AG04449 (cell line): Measurements from ENCODE around the gene BORCS8.

Source experiments
- CTCF ChIA-PET: fragments of 350-600 bp; formaldehyde crosslinking; extraction: SDS; loops from one replicate; lab custom pipeline; 2021; ENCODE audit warnings: antibody characterized with exemption; lab: Yijun Ruan, JAX
- POLR2A ChIA-PET: fragments of 400-600, 350-600 bp; formaldehyde crosslinking; extraction: SDS; loops from one replicate; lab custom pipeline; 2020; ENCODE audit warnings: antibody characterized with exemption, inconsistent platforms; lab: Yijun Ruan, JAX
- DNase-seq: peaks from one replicate; pipeline ENCODE4 v3.0.0-alpha.2; 2010; ENCODE audit warnings: low read depth, low spot score
- H3K4me3 ChIP-seq: 2 replicates; pipeline ENCODE4 v1.5.1; 2011; ENCODE audit warnings: low read depth, mild to moderate bottlenecking, control low read depth, low read length
- TF ChIP-seq, protein P1 (sequence below): IDR thresholded peaks from one replicate; pipeline ENCODE4 v1.5.1; 2011; ENCODE audit warnings: mild to moderate bottlenecking, moderate library complexity, low read length, control low read depth, inconsistent platforms; ENCODE audit not compliant: insufficient read depth; ENCODE audit errors: missing control alignments

The BORCS8 gene

DNA sequence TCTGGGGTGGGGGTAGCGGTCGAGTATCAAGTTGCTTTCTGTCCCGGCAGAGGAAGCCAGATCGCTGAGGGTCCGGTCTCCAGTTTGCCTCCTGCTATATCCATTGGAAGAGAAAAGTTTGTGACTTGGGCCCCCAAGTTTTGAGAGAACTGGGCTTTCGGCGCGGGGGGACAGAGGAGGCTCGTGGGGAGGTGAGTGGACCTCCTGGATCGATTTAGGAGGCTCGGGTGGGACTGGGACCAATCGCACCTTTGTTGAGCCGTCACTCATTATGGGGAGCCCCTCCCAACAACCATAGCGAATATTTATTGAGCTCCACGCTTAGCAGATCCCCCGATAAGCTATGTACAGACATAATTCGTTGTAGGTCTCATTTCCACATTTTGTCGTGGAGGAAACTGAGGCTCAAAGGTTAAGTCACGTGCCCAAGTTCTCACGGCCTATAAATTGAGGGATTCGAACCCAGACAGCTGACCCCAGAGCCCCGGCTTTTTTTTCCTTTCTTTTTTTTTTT is 1.0 kb upstream of the BORCS8 start:
- TF ChIP-seq, protein P1, sequence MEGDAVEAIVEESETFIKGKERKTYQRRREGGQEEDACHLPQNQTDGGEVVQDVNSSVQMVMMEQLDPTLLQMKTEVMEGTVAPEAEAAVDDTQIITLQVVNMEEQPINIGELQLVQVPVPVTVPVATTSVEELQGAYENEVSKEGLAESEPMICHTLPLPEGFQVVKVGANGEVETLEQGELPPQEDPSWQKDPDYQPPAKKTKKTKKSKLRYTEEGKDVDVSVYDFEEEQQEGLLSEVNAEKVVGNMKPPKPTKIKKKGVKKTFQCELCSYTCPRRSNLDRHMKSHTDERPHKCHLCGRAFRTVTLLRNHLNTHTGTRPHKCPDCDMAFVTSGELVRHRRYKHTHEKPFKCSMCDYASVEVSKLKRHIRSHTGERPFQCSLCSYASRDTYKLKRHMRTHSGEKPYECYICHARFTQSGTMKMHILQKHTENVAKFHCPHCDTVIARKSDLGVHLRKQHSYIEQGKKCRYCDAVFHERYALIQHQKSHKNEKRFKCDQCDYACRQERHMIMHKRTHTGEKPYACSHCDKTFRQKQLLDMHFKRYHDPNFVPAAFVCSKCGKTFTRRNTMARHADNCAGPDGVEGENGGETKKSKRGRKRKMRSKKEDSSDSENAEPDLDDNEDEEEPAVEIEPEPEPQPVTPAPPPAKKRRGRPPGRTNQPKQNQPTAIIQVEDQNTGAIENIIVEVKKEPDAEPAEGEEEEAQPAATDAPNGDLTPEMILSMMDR = no peak
- POLR2A ChIA-PET = interaction anchor here (1.2 to 2.5 kb wide), 2 partner anchors 9 to 10 kb away, joined by 3 to 11 read pairs; partner anchors contain the start of gene NR2C2AP
- CTCF ChIA-PET = interaction anchor here (0.7 to 5.1 kb wide), 7 partner anchors 9 to 297 kb away, joined by 3 to 51 read pairs (median 3); no protein-coding TSS in a partner anchor
- no peak for DNase-seq
- peak overlapping the region; percentile 76 for H3K4me3 ChIP-seq

DNA sequence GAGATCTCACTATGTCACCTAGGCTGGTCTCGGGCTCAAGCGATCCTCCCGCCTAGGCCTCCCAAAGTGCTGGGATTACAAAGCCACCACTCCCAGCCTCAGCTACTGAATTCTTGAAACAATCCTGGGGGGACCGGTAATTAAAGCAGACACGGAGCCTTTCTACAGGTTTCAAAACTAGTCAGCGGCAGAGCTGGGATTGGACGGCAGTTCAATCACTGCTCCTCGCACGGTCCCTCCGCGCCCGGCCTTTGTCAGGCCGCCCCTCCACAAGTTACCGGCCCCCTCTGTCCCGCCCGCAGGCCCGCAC is 229 bp downstream of the BORCS8 start:
- DNase-seq = no peak
- ChIA-PET CTCF (interaction anchor here (1.8 to 5.1 kb wide), 2 partner anchors 9 to 16 kb away, joined by 5 to 51 read pairs; no protein-coding TSS in a partner anchor), POLR2A (interaction anchor here (0.7 to 0.8 kb wide), 2 partner anchors 12 to 1040 kb away, joined by 3 to 5 read pairs; partner anchors contain the start of gene NR2C2AP)
- TF ChIP-seq, protein P1 = no peak
- H3K4me3 ChIP-seq = peak overlapping the region; percentile 90

DNA sequence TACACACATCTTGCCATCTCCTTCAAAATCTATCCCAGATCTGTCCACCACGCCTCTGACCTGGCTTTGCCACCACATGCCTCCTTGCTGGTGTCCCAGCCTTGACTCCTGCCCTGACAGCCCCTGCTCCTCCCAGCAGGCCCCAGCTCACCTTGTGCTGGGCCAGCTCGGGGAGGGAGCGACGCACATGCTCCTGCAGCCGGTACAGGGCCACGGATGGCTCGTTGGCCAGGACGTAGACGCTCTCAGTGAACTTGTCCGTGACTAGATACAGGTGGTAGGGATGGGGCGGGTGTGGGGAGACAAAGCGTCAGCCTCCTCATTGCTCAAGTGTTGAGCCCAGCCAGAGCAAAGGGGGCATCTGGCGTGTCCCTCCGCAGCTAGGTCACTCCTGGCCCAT is 5.2 kb downstream of the BORCS8 start:
- no peak for DNase-seq
- TF ChIP-seq, protein P1 = no peak
- POLR2A ChIA-PET = no interaction called here
- no peak overlapping the region for H3K4me3 ChIP-seq
- CTCF ChIA-PET = interaction anchor here (1.1 to 6.1 kb wide), 3 partner anchors 10 to 129 kb away, joined by 3 to 51 read pairs (median 5); no protein-coding TSS in a partner anchor

- H3K4me3 ChIP-seq = no peak overlapping the region
- ChIA-PET CTCF (interaction anchor here (1.8 to 6.1 kb wide), 3 partner anchors 9 to 16 kb away, joined by 4 to 51 read pairs (median 5); partner anchors contain the start of gene MEF2B), POLR2A (no interaction called here)
- no peak for DNase-seq
- TF ChIP-seq, protein P1 = peak; percentile 67
Observed at GRCh38 chr19:19185853-19186740, 5.9 kb downstream of the BORCS8 start.

- TF ChIP-seq, protein P1 = no peak
- ChIA-PET CTCF (interaction anchor here (1.3 kb wide), 1 partner anchor 35 kb away, joined by 5 read pairs; no protein-coding TSS in a partner anchor), POLR2A (no interaction called here)
- DNase-seq = no peak
- H3K4me3 ChIP-seq = no peak overlapping the region
Observed at GRCh38 chr19:19181488-19181998, 10.4 kb downstream of the BORCS8 start.
